ENCODE results near the gene GNA12.

GNA12 gene

DNA sequence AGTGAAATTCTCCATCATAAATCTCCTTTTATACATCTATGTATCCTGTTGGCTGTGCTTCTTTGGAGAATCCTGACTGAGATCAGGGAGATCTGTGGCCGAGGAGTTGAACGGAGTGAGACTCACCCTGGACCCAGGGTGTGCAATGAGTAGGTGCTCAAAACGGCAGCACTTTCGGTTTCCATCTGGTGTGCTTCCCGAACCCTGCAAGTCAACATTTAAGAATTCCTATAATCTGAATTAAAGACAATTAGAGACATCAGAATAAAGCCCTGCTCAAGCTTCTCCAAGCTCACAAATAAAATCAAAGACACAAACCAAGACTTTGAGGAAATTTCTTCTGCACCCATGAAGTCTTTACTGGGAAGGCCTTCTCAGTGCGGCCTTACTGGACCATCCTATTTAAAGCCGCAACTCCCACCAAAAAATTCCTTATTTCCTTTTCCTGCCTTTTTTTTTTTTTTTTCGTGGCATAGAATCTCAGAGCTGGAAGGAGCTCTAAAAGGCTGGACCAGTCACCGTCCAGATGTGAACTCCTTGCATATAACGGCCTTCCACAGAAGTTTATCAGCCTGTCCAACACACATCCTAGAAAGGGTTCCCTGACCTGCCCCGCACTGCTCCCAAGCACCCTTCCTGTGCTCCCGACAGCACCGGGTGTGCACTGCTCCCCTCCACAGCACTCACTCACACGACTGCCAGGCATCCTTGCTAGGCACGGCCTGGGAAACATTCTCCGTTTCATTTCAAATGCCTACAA, 29.7 kb downstream of the GNA12 start:
- H3K9me3 ChIP-seq (ENCODE audit: insufficient read depth, low read length, severe bottlenecking), result no peaks in the 10 kb centered on the region
- H3K79me2 ChIP-seq (ENCODE audit: insufficient read depth, low read length), result peaks cover 42% of the 10 kb centered on the region
- H3K27ac ChIP-seq (ENCODE audit: low read length), result no peak overlapping the region
- TF ChIP-seq CTCF (IDR thresholded peaks at IDR 0.05; ENCODE audit: borderline replicate concordance, extremely low read depth, low read length, poor library complexity, severe bottlenecking) (no peak), EZH2 (IDR thresholded peaks at IDR 0.05; ENCODE audit: borderline replicate concordance, low read depth, low read length, severe bottlenecking) (no peak)
- no peak overlapping the region for H3K4me2 ChIP-seq (ENCODE audit: insufficient read depth, low read length)
- H2AFZ ChIP-seq (ENCODE audit: low read depth, low read length), result no peak overlapping the region
- H3K36me3 ChIP-seq (ENCODE audit: insufficient read depth, low read length), result no peaks in the 10 kb centered on the region
- peaks cover 47% of the 10 kb centered on the region; the same call in 1 of the 2 replicates for H4K20me1 ChIP-seq (ENCODE audit: insufficient read depth, low read length)
- no peak overlapping the region for H3K9ac ChIP-seq (ENCODE audit: low read depth, low read length)
- H3K4me1 ChIP-seq (ENCODE audit: insufficient read depth, low read length), result no peaks in the 10 kb centered on the region
- H3K4me3 ChIP-seq (ENCODE audit: low read depth in 1 of 2, low read length in 2 of 2), result no peak overlapping the region
- DNase-seq (no peak), ATAC-seq (ENCODE audit: insufficient read depth, low read depth) (no peak)
- no peaks in the 10 kb centered on the region for H3K27me3 ChIP-seq (ENCODE audit: insufficient read depth, low read length, poor library complexity)

GRCh38 chr7:2813350-2814185, 30.5 kb downstream of the GNA12 start:
- Histone ChIP-seq H2AFZ (ENCODE audit: low read depth, low read length) (no peak overlapping the region), H3K79me2 (ENCODE audit: insufficient read depth, low read length) (peaks cover 41% of the 10 kb centered on the region), H3K27ac (ENCODE audit: low read length) (no peak overlapping the region), H4K20me1 (ENCODE audit: insufficient read depth, low read length) (peaks cover 41% of the 10 kb centered on the region; the same call in 1 of the 2 replicates), H3K4me3 (ENCODE audit: low read depth in 1 of 2, low read length in 2 of 2) (no peak overlapping the region), H3K4me1 (ENCODE audit: insufficient read depth, low read length) (no peaks in the 10 kb centered on the region), H3K9ac (ENCODE audit: low read depth, low read length) (no peak overlapping the region), H3K4me2 (ENCODE audit: insufficient read depth, low read length) (no peak overlapping the region), H3K36me3 (ENCODE audit: insufficient read depth, low read length) (no peaks in the 10 kb centered on the region), H3K9me3 (ENCODE audit: insufficient read depth, low read length, severe bottlenecking) (no peaks in the 10 kb centered on the region), H3K27me3 (ENCODE audit: insufficient read depth, low read length, poor library complexity) (no peaks in the 10 kb centered on the region)
- DNase-seq (no peak), ATAC-seq (ENCODE audit: insufficient read depth, low read depth) (no peak)
- TF ChIP-seq CTCF (IDR thresholded peaks at IDR 0.05; ENCODE audit: borderline replicate concordance, extremely low read depth, low read length, poor library complexity, severe bottlenecking) (no peak), EZH2 (IDR thresholded peaks at IDR 0.05; ENCODE audit: borderline replicate concordance, low read depth, low read length, severe bottlenecking) (no peak)

- ATAC-seq (ENCODE audit: insufficient read depth, low read depth) (no peak), DNase-seq (no peak)
- TF ChIP-seq EZH2 (IDR thresholded peaks at IDR 0.05; ENCODE audit: borderline replicate concordance, low read depth, low read length, severe bottlenecking) (no peak), CTCF (IDR thresholded peaks at IDR 0.05; ENCODE audit: borderline replicate concordance, extremely low read depth, low read length, poor library complexity, severe bottlenecking) (no peak)
- H3K4me3 ChIP-seq (ENCODE audit: low read depth in 1 of 2, low read length in 2 of 2), result no peak overlapping the region
- no peak overlapping the region for H2AFZ ChIP-seq (ENCODE audit: low read depth, low read length)
- no peaks in the 10 kb centered on the region for H3K27me3 ChIP-seq (ENCODE audit: insufficient read depth, low read length, poor library complexity)
- no peaks in the 10 kb centered on the region for H3K9me3 ChIP-seq (ENCODE audit: insufficient read depth, low read length, severe bottlenecking)
- H3K79me2 ChIP-seq (ENCODE audit: insufficient read depth, low read length), result peaks cover 43% of the 10 kb centered on the region
- peaks cover 47% of the 10 kb centered on the region; the same call in 1 of the 2 replicates for H4K20me1 ChIP-seq (ENCODE audit: insufficient read depth, low read length)
- no peak overlapping the region for H3K9ac ChIP-seq (ENCODE audit: low read depth, low read length)
- H3K27ac ChIP-seq (ENCODE audit: low read length), result no peak overlapping the region
- H3K4me2 ChIP-seq (ENCODE audit: insufficient read depth, low read length), result no peak overlapping the region
- H3K4me1 ChIP-seq (ENCODE audit: insufficient read depth, low read length), result no peaks in the 10 kb centered on the region
- H3K36me3 ChIP-seq (ENCODE audit: insufficient read depth, low read length), result no peaks in the 10 kb centered on the region
Observed at GRCh38 chr7:2812831-2813230, 31.3 kb downstream of the GNA12 start.

All from DND-41 (cell line).